GM13976 (cell line): ENCODE measurements around the gene DNAH6.
"Not testable (repeated sequence)": the region's sequence is repeated elsewhere in the genome, so short reads cannot be mapped to it uniquely, and the experiment has no call there.

Experiments used
- DNase-seq: peaks from one replicate; pipeline ENCODE4 v3.0.0; 2012; ENCODE audit warnings: low spot score
- CTCF ChIP-seq: IDR thresholded peaks from 2 replicates; pipeline ENCODE4 v1.5.1; 2012; ENCODE audit warnings: borderline replicate concordance, mild to moderate bottlenecking; ENCODE audit not compliant: insufficient read depth; ENCODE audit errors: extremely low read depth, missing control alignments, control extremely low read depth
- in situ Hi-C: fragments of 300-500 bp; cut with MboI; formaldehyde crosslinking; loops from one replicate; pipeline ENCODE4 v1.12.0; 2022; ENCODE audit warnings: low sequenced_read_pairs, mixed read lengths, inconsistent platforms; ENCODE audit not compliant: unreplicated experiment

The DNAH6 gene

GRCh38 chr2:84861539-84861938, 345.2 kb downstream of the DNAH6 start:
- DNase-seq = no peak
- in situ Hi-C loops = loop anchor here (10.0 to 25.0 kb wide), 2 partner anchors 63 to 224 kb away; no protein-coding TSS in a partner anchor

GRCh38 chr2:84862006-84862405, 345.7 kb downstream of the DNAH6 start:
- DNase-seq = no peak
- no peak for TF ChIP-seq CTCF
- in situ Hi-C loops = loop anchor here (10.0 to 25.0 kb wide), 2 partner anchors 63 to 225 kb away; no protein-coding TSS in a partner anchor

More at GRCh38 chr2:84861539-84861938, 345.2 kb downstream of the DNAH6 start:
- no peak for TF ChIP-seq CTCF

- in situ Hi-C loops = loop anchor here (10.0 to 25.0 kb wide), 2 partner anchors 60 to 228 kb away; no protein-coding TSS in a partner anchor
- DNase-seq = peak; percentile 61
- no peak for TF ChIP-seq CTCF
These were observed 349.0 kb downstream of the DNAH6 start for GRCh38 chr2:84865181-84865783.

- TF ChIP-seq CTCF = no peak
- no peak for DNase-seq
- in situ Hi-C loops = loop anchor here (10.0 to 25.0 kb wide), 2 partner anchors 59 to 229 kb away; no protein-coding TSS in a partner anchor
These were observed 349.8 kb downstream of the DNAH6 start for GRCh38 chr2:84866122-84866521.

- in situ Hi-C loops = loop anchor here (10.0 to 25.0 kb wide), 2 partner anchors 56 to 231 kb away; no protein-coding TSS in a partner anchor
These were observed 352.0 kb downstream of the DNAH6 start for GRCh38 chr2:84868327-84868726.

More at GRCh38 chr2:84868327-84868726, 352.0 kb downstream of the DNAH6 start:
- DNase-seq = not testable (repeated sequence)
